Endothelial cell of umbilical vein (primary cell): ENCODE measurements around the gene HSF2BP.
"Not testable (repeated sequence)": the region's sequence is repeated elsewhere in the genome, so short reads cannot be mapped to it uniquely, and the experiment has no call there.

Experiments used
- CTCF ChIP-seq, 2 donors: IDR thresholded peaks; 1 replicate in 1 of 2; 2 replicates in 1 of 2; pipeline ENCODE4 v1.5.1; 2011; ENCODE audit warnings: low read length in 2 of 2, mild to moderate bottlenecking in 2 of 2, moderate library complexity in 2 of 2, control low read depth in 1 of 2, inconsistent platforms in 1 of 2, low read depth in 1 of 2; ENCODE audit not compliant: insufficient read depth in 1 of 2; ENCODE audit errors: extremely low read depth in 1 of 2
- EZH2 ChIP-seq: IDR thresholded peaks from 2 replicates; pipeline ENCODE4 v1.6.1; 2012; ENCODE audit warnings: borderline replicate concordance, low read depth, mild to moderate bottlenecking, moderate library complexity, low read length, inconsistent platforms; ENCODE audit not compliant: severe bottlenecking
- MAX ChIP-seq: IDR thresholded peaks from 2 replicates; pipeline ENCODE4 v1.6.1; 2011; ENCODE audit not compliant: insufficient read depth, insufficient read length
- POLR2A ChIP-seq: IDR thresholded peaks from 2 replicates; pipeline ENCODE4 v1.6.1; 2012; ENCODE audit warnings: low read depth, mild to moderate bottlenecking, control low read depth, low read length
- POLR2AphosphoS5 ChIP-seq: IDR thresholded peaks from 2 replicates; pipeline ENCODE4 v1.6.1; 2012; ENCODE audit warnings: low read depth, mild to moderate bottlenecking, control low read depth, low read length, moderate library complexity; ENCODE audit not compliant: insufficient read depth

DNA sequence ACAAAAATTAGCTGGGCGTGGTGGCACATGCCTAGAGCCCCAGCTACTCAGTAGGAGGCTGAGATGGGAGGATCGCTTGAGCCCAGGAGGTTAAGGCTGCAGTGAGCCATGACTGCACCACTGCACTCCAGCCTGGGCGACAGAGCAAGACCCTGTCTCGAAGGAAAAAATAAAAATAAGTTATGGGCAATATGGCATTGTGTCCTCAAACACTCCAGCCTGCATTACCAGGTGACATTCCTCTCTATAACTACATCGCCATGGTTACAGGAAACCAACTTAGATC lies 40.1 kb upstream of the HSF2BP start:
- TF ChIP-seq CTCF (IDR thresholded peaks at IDR 0.05; ENCODE audit: extremely low read depth in 1 of 2, insufficient read depth in 1 of 2, low read depth in 1 of 2, low read length in 2 of 2); EZH2; POLR2A; POLR2AphosphoS5; MAX: not testable (repeated sequence)
